OCI-LY3 (cell line): ENCODE results near the gene ELFN1.

Source experiments
- EZH2phosphoT487 ChIP-seq: fragments of 200-600 bp; shearing (Covaris generic); IDR thresholded peaks from 2 replicates; pipeline ENCODE4 v1.6.1; 2018; ENCODE audit warnings: antibody characterized with exemption, mixed run types, low read depth
- TF ChIP-seq, protein P1 (sequence below): fragments of 200-600, 300-600 bp; sonication (generic); IDR thresholded peaks from 2 replicates; pipeline ENCODE4 v1.5.1; 2014; ENCODE audit warnings: antibody characterized with exemption, low read length, low read depth

DNA sequence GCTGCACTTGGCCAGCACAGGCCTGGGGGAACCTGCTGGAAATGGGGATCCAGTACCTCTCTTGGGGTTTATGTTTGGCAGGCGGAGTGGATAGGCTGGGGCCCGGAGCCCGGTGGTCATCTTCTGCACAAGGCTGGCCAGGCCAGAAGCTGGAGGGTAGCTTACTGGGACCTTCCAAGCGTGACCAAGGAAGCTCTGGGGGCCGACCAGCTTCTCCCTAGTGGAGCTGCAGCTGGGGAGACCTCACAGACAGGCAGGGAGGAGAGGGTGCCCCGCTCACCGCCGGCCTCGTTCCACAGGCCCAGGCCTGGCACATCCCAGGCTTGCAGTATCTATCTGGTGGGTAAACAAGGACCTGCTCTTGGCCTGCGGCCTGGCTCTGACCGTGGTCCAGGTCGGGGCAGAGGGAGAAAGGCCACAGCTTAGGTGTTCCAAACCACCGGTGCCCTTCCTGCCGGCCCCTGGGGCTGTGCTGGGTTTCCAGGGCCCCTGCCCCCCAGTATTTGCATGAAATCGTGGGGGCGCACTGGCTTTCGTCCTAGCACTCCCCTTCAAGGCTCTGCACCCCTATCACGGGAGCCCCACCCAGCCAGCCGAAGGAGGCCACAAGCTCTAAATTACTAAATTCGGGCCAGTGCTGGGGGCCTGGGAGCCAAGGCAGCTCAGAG lies 1.5 kb upstream of the ELFN1 start:
- TF ChIP-seq, protein P1, sequence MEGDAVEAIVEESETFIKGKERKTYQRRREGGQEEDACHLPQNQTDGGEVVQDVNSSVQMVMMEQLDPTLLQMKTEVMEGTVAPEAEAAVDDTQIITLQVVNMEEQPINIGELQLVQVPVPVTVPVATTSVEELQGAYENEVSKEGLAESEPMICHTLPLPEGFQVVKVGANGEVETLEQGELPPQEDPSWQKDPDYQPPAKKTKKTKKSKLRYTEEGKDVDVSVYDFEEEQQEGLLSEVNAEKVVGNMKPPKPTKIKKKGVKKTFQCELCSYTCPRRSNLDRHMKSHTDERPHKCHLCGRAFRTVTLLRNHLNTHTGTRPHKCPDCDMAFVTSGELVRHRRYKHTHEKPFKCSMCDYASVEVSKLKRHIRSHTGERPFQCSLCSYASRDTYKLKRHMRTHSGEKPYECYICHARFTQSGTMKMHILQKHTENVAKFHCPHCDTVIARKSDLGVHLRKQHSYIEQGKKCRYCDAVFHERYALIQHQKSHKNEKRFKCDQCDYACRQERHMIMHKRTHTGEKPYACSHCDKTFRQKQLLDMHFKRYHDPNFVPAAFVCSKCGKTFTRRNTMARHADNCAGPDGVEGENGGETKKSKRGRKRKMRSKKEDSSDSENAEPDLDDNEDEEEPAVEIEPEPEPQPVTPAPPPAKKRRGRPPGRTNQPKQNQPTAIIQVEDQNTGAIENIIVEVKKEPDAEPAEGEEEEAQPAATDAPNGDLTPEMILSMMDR, result no peak
- TF ChIP-seq EZH2phosphoT487, result no peak
